CD14-positive monocyte (primary cell): ENCODE measurements around the gene PPP1R1B. TPM values are rescaled to one million over a fixed set of nuclear protein-coding genes. Genes with fewer than 3 reads are reported as not detected.

Source experiments
- DNase-seq, 3 donors: peaks; one replicate each; pipeline ENCODE4 v3.0.0-alpha.2; 2011 to 2022
- H2AFZ ChIP-seq: 2 replicates; pipeline ENCODE4 v1.6.0; 2012; ENCODE audit warnings: mild to moderate bottlenecking, low read depth, low read length, inconsistent platforms; ENCODE audit not compliant: insufficient read depth, poor library complexity, severe bottlenecking
- H3K27ac ChIP-seq, 2 donors: 1 replicate in 1 of 2; 2 replicates in 1 of 2; pipeline ENCODE4 v1.5.1; 2012 to 2013; ENCODE audit warnings: low read length in 2 of 2, control low read depth in 1 of 2, inconsistent platforms in 1 of 2, low read depth in 1 of 2, mild to moderate bottlenecking in 1 of 2
- H3K27me3 ChIP-seq, 2 donors: one replicate each; pipeline versions ENCODE4 v1.6.0 to v1.6.1; 2011 to 2013; ENCODE audit warnings: low read length in 2 of 2; ENCODE audit not compliant: control insufficient read depth in 2 of 2, insufficient read depth in 2 of 2
- H3K36me3 ChIP-seq, 2 donors: replicated peaks in 1 of 2; 1 replicate in 1 of 2; 2 replicates in 1 of 2; pipeline versions ENCODE4 v1.5.1 to v1.6.1; 2012 to 2013; ENCODE audit warnings: low read length in 2 of 2, control low read depth in 1 of 2, inconsistent platforms in 1 of 2, mild to moderate bottlenecking in 1 of 2; ENCODE audit not compliant: insufficient read depth in 2 of 2, control insufficient read depth in 1 of 2
- H3K4me1 ChIP-seq, 2 donors: 1 replicate in 1 of 2; 2 replicates in 1 of 2; pipeline versions ENCODE4 v1.5.1 to v1.6.1; 2012 to 2013; ENCODE audit warnings: low read length in 2 of 2, control low read depth in 1 of 2, inconsistent platforms in 1 of 2, mild to moderate bottlenecking in 1 of 2, moderate library complexity in 1 of 2; ENCODE audit not compliant: insufficient read depth in 2 of 2, control insufficient read depth in 1 of 2
- H3K4me2 ChIP-seq: replicated peaks from 2 replicates; pipeline ENCODE3; 2012; ENCODE audit warnings: low read length, moderate library complexity, mild to moderate bottlenecking; ENCODE audit not compliant: poor library complexity, severe bottlenecking; ENCODE audit errors: extremely low read depth
- H3K4me3 ChIP-seq, 3 experiments: fragments of 200-600 bp in 1 of 3; sonication (generic) in 1 of 3; replicated peaks in 1 of 3; 1 replicate in 2 of 3; 2 replicates in 1 of 3; pipeline ENCODE4 v1.5.1; 2011 to 2013; ENCODE audit warnings: low read length in 3 of 3, mild to moderate bottlenecking in 3 of 3, control low read depth in 2 of 3, low read depth in 2 of 3, inconsistent platforms in 1 of 3, moderate library complexity in 1 of 3
- H3K79me2 ChIP-seq: 2 replicates; pipeline ENCODE4 v1.6.0; 2012; ENCODE audit warnings: mild to moderate bottlenecking, control low read depth, inconsistent platforms, low read length, moderate library complexity; ENCODE audit not compliant: insufficient read depth
- H3K9ac ChIP-seq: 2 replicates; pipeline ENCODE4 v1.6.0; 2017; ENCODE audit warnings: low read length, mild to moderate bottlenecking; ENCODE audit not compliant: insufficient read depth, poor library complexity, severe bottlenecking
- H3K9me3 ChIP-seq, 2 donors: replicated peaks in 1 of 2; 1 replicate in 1 of 2; 2 replicates in 1 of 2; pipeline versions ENCODE4 v1.5.1 to v1.6.1; 2012 to 2013; ENCODE audit warnings: low read length in 2 of 2, control low read depth in 1 of 2; ENCODE audit not compliant: control insufficient read depth in 1 of 2, insufficient read depth in 1 of 2
- H4K20me1 ChIP-seq: 2 replicates; pipeline ENCODE4 v1.6.0; 2012; ENCODE audit warnings: mild to moderate bottlenecking, low read length, control low read depth, moderate library complexity; ENCODE audit not compliant: insufficient read depth
- H3K27ac Mint-ChIP-seq, 7 donors: one replicate each; pipeline ENCODE4 v1.8.0; 2020; ENCODE audit warnings: mild to moderate bottlenecking in 7 of 7, mixed read lengths in 7 of 7, moderate library complexity in 6 of 7, inconsistent platforms in 2 of 7
- H3K27me3 Mint-ChIP-seq, 3 donors: one replicate each; pipeline ENCODE4 v1.8.0; 2021 to 2022; ENCODE audit warnings: low read depth in 3 of 3, mild to moderate bottlenecking in 3 of 3, mixed read lengths in 3 of 3, moderate library complexity in 3 of 3, inconsistent platforms in 1 of 3
- H3K36me3 Mint-ChIP-seq, 2 donors: one replicate each; pipeline ENCODE4 v1.8.0; 2020; ENCODE audit warnings: mixed read lengths in 2 of 2, inconsistent platforms in 1 of 2, mild to moderate bottlenecking in 1 of 2
- H3K4me1 Mint-ChIP-seq: one replicate; pipeline ENCODE4 v1.8.0; 2020; ENCODE audit warnings: mild to moderate bottlenecking, mixed read lengths
- H3K4me3 Mint-ChIP-seq, 2 donors: one replicate each; pipeline ENCODE4 v1.8.0; 2020; ENCODE audit warnings: mild to moderate bottlenecking in 2 of 2, mixed read lengths in 2 of 2, moderate library complexity in 1 of 2
- H3K9me3 Mint-ChIP-seq, 7 donors: one replicate each; pipeline ENCODE4 v1.8.0; 2020 to 2022; ENCODE audit warnings: mixed read lengths in 7 of 7, mild to moderate bottlenecking in 6 of 7, moderate library complexity in 6 of 7, inconsistent platforms in 2 of 7
- WGBS: methylation state at CpG from one replicate; pipeline ENCODE4 v1.1.5; 2013; ENCODE audit warnings: missing lambda C conversion rate; ENCODE audit not compliant: insufficient coverage; 5-methylcytosine and 5-hydroxymethylcytosine counted together
- intact Hi-C, 2 donors: fragments of 100-400 bp; cut with micrococcal nuclease; formaldehyde crosslinking; loops; one replicate each; pipeline versions ENCODE4 v1.15.0 to v1.15.1; 2023
- polyA plus RNA-seq, 3 donors: library from polyadenylated mRNA; depleted of rRNA in 1 of 3; unstranded in 2 of 3; stranded (reverse) in 1 of 3; fragments of 300-500 nt in 2 of 3; fragments of >200 nt in 1 of 3; fragmentation: Illumina TruSeq in 2 of 3; gene quantifications; 1 replicate in 2 of 3; 2 replicates in 1 of 3; pipeline ENCODE4 v1.2.3, GENCODE V29; 2012 to 2021
- TF ChIP-seq, protein P1 (sequence below): fragments of 200-600 bp; IDR thresholded peaks from one replicate; pipeline ENCODE4 v1.8.0; 2022; ENCODE audit warnings: antibody characterized with exemption, mild to moderate bottlenecking

Gene PPP1R1B
- polyA plus RNA-seq, 3 donors = 0.05 TPM; not detected in 2

DNA sequence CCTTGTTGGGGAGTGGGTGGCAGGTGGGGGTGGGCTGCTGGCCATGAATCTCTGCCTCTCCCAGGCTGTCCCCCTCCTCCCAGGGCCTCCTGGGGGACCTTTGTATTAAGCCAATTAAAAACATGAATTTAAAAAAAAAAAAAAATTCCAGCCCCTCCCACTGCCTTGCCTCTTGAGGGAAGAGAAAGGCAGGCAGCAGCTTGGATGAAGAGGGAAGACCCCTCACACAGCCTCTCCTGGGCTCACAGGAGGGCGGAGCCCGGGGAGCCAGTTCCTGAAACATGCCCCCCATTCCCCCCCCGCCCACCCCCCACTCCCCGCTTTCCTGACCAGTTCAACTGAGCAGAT, 36.6 kb downstream of the PPP1R1B start:
- H3K27ac Mint-ChIP-seq = no peak overlapping the region
- no peak overlapping the region for H3K4me2 ChIP-seq
- peaks cover 21% of the 10 kb centered on the region for H3K4me1 Mint-ChIP-seq
- peaks cover 0 to 14% (median 3%) of the 10 kb centered on the region in 7 donors for H3K9me3 Mint-ChIP-seq
- H3K4me3 Mint-ChIP-seq = no peak overlapping the region
- TF ChIP-seq, protein P1, sequence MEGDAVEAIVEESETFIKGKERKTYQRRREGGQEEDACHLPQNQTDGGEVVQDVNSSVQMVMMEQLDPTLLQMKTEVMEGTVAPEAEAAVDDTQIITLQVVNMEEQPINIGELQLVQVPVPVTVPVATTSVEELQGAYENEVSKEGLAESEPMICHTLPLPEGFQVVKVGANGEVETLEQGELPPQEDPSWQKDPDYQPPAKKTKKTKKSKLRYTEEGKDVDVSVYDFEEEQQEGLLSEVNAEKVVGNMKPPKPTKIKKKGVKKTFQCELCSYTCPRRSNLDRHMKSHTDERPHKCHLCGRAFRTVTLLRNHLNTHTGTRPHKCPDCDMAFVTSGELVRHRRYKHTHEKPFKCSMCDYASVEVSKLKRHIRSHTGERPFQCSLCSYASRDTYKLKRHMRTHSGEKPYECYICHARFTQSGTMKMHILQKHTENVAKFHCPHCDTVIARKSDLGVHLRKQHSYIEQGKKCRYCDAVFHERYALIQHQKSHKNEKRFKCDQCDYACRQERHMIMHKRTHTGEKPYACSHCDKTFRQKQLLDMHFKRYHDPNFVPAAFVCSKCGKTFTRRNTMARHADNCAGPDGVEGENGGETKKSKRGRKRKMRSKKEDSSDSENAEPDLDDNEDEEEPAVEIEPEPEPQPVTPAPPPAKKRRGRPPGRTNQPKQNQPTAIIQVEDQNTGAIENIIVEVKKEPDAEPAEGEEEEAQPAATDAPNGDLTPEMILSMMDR = no peak
- H4K20me1 ChIP-seq = peaks cover 17% of the 10 kb centered on the region
- peaks cover 32 to 38% of the 10 kb centered on the region in 2 donors for H3K36me3 ChIP-seq
- H3K27me3 Mint-ChIP-seq = peaks cover 30 to 46% (median 37%) of the 10 kb centered on the region in 3 donors
- intact Hi-C loops = no loop called here
- WGBS = no CpG with 5 or more reads among the region's 4 CpGs
- peaks cover 31 to 40% of the 10 kb centered on the region in 2 donors for H3K36me3 Mint-ChIP-seq
- peaks cover 25 to 27% of the 10 kb centered on the region in 2 donors for H3K4me1 ChIP-seq
- no peak for DNase-seq
- H3K79me2 ChIP-seq = no peaks in the 10 kb centered on the region
- no peak overlapping the region for H3K27ac ChIP-seq
- no peak overlapping the region for H3K9ac ChIP-seq
- no peak overlapping the region for H3K4me3 ChIP-seq
- H3K27me3 ChIP-seq = peaks cover 13 to 33% of the 10 kb centered on the region in 2 donors
- H3K9me3 ChIP-seq = peaks cover 0 to 11% of the 10 kb centered on the region in 2 donors
- no peak overlapping the region for H2AFZ ChIP-seq

DNA sequence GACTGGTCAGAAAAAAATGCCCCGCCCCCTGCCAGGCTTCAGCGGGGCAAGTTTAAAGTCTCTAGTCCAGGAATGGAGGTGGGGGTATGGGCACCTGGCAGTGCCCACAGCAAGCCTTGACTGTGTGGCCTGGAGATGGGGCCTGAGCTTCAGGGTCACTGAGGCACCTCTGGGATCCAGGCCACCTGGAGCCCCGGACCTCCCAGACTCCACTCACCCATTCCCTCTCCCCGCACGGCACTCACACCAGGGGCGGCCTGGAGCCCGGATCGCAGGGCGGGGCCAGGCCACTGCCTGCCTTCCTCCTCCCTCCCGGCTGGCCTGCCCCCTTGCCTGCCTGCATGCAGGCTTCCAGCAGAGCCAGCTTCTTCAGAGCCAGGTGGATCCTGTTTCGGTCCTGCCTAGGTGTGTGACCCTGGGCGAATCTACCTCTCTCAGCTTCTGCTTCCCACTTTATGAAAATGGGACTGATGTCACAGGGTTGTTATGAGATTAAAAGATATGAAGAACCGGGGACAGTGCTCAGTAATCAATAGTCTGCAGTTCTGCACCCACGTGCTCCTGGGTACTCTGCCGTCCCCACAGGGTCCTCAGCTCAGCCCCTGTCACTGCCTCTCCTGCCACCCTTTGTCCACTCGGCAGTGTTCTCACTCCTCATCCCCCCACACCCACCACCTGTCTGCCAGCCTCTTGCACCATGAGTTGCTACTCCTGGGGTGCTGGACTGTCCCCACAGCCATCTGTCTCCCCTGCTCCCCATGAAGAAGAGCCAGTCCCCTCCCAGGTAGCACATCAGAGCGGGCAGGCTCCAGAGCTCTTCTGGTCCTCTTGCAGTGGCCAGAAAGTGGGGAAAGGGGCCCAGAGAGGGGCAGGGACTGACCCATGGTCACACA, 37.2 kb downstream of the PPP1R1B start:
- Mint-ChIP-seq H3K9me3 (peaks cover 0 to 14% (median 4%) of the 10 kb centered on the region in 7 donors), H3K36me3 (peaks cover 27 to 35% of the 10 kb centered on the region in 2 donors), H3K4me1 (peaks cover 21% of the 10 kb centered on the region), H3K27ac (peak overlapping the region in 2 of 7 donors; percentile 28 to 40), H3K27me3 (peaks cover 35 to 52% (median 42%) of the 10 kb centered on the region in 3 donors), H3K4me3 (no peak overlapping the region)
- no peaks in the 10 kb centered on the region for H3K79me2 ChIP-seq
- H3K27me3 ChIP-seq = peaks cover 17 to 40% of the 10 kb centered on the region in 2 donors
- TF ChIP-seq, protein P1 = no peak
- DNase-seq = no peak
- no peak overlapping the region for H2AFZ ChIP-seq
- H4K20me1 ChIP-seq = peaks cover 10% of the 10 kb centered on the region
- H3K27ac ChIP-seq = no peak overlapping the region
- peaks cover 29 to 34% of the 10 kb centered on the region in 2 donors for H3K36me3 ChIP-seq
- 60% methylated on average over 12 of the region's 17 CpGs for WGBS
- no peak overlapping the region for H3K4me2 ChIP-seq
- no peak overlapping the region for H3K4me3 ChIP-seq
- H3K9me3 ChIP-seq = peaks cover 0 to 11% of the 10 kb centered on the region in 2 donors
- intact Hi-C loops = no loop called here
- H3K4me1 ChIP-seq = peaks cover 23 to 26% of the 10 kb centered on the region in 2 donors
- no peak overlapping the region for H3K9ac ChIP-seq
